Measurements from ENCODE around the gene GSK3B.

The GSK3B gene

DNA sequence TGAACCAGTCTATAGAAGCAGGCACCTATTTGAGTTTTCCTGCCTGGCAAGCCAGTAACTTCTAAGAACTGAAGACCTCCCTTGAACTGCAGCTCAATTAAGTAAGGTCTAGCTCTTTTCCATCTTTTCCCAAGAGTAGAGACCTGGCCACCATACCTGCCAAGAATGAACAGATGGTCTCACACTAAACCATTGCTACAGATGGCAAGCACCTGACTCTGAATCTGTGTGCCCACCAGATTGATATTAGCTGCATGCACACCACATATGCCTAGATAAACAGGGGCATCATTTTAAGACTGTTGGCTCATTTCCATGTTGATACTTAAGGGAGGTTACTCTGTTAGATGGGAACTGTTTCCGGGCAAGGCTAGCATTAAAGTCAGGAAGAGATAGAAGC is 34.8 kb upstream of the GSK3B start:
- Histone ChIP-seq H3K23ac (ENCODE audit: low read depth, low read length, poor library complexity) (no peak overlapping the region), H3K14ac (ENCODE audit: low read length) (no peak overlapping the region), H3K4me2 (ENCODE audit: insufficient read depth, low read length, poor library complexity, severe bottlenecking) (no peak overlapping the region), H3K18ac (ENCODE audit: low read length) (no peak overlapping the region), H4K91ac (ENCODE audit: low read depth, low read length, poor library complexity) (no peak overlapping the region), H3K27ac (replicated peaks; ENCODE audit: low read length) (no peak overlapping the region), H3K9ac (ENCODE audit: low read depth, low read length, poor library complexity) (no peak overlapping the region), H3K79me1 (ENCODE audit: low read depth, low read length) (no peaks in the 10 kb centered on the region), H4K8ac (ENCODE audit: low read depth, low read length) (no peak overlapping the region), H2BK15ac (ENCODE audit: low read length) (no peak overlapping the region), H3K9me3 (replicated peaks in 1 of 2; ENCODE audit: control insufficient read depth in 2 of 2, insufficient read depth in 1 of 2, low read depth in 1 of 2, low read length in 2 of 2) (no peaks in the 10 kb centered on the region), H2AK5ac (ENCODE audit: low read depth, low read length) (no peak overlapping the region), H2BK12ac (ENCODE audit: low read length) (no peak overlapping the region), H3K4me1 (ENCODE audit: control insufficient read depth in 2 of 2, insufficient read depth in 1 of 2, low read depth in 1 of 2, low read length in 2 of 2) (no peaks in the 10 kb centered on the region), H3K4ac (ENCODE audit: low read length) (no peak overlapping the region), H2BK120ac (ENCODE audit: low read depth, low read length) (no peak overlapping the region), H3K27me3 (ENCODE audit: control insufficient read depth in 3 of 3, insufficient read depth in 3 of 3, low read depth in 1 of 3, low read length in 3 of 3) (no peaks in the 10 kb centered on the region), H2BK5ac (ENCODE audit: low read length) (no peak overlapping the region), H2AFZ (ENCODE audit: low read length) (no peak overlapping the region), H3K4me3 (ENCODE audit: low read length in 2 of 2) (no peak overlapping the region), H3K36me3 (replicated peaks in 1 of 2; ENCODE audit: control insufficient read depth in 2 of 2, insufficient read depth in 2 of 2, low read length in 2 of 2) (no peaks in the 10 kb centered on the region)
- WGBS, 2 donors (ENCODE audit: extremely low coverage in 2 of 2, insufficient read length in 2 of 2, insufficient replicate concordance in 1 of 2): no CpG with 5 or more reads among the region's 1 CpG
- no peak for DNase-seq (ENCODE audit: low spot score)

DNA sequence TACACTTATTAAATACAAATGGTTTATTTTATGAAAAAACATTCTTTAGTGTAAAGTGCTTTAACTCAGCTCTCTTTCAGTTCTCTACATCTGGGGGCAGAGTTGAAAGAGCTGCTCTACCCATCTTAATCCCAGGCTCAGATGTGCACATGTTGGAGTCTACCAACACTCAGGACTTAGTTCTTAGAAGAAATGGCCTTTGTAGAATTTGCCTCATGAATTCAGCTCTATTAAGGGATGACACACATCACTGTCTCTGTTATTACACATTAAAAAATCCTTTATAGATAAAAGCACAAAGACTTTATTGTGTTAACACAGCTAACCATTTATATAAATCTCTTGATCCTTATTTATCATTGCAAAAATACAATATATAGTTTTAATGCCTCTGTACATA is 31.7 kb upstream of the GSK3B start:
- Histone ChIP-seq H3K79me1 (ENCODE audit: low read depth, low read length) (no peaks in the 10 kb centered on the region), H4K8ac (ENCODE audit: low read depth, low read length) (no peak overlapping the region), H2AFZ (ENCODE audit: low read length) (no peak overlapping the region), H3K14ac (ENCODE audit: low read length) (no peak overlapping the region), H3K4me2 (ENCODE audit: insufficient read depth, low read length, poor library complexity, severe bottlenecking) (no peak overlapping the region), H4K91ac (ENCODE audit: low read depth, low read length, poor library complexity) (no peak overlapping the region), H3K23ac (ENCODE audit: low read depth, low read length, poor library complexity) (no peak overlapping the region), H3K9me3 (replicated peaks in 1 of 2; ENCODE audit: control insufficient read depth in 2 of 2, insufficient read depth in 1 of 2, low read depth in 1 of 2, low read length in 2 of 2) (peaks cover 0 to 2% of the 10 kb centered on the region in 2 donors), H3K36me3 (replicated peaks in 1 of 2; ENCODE audit: control insufficient read depth in 2 of 2, insufficient read depth in 2 of 2, low read length in 2 of 2) (no peaks in the 10 kb centered on the region), H2BK12ac (ENCODE audit: low read length) (no peak overlapping the region), H3K18ac (ENCODE audit: low read length) (no peak overlapping the region), H2AK5ac (ENCODE audit: low read depth, low read length) (no peak overlapping the region), H3K9ac (ENCODE audit: low read depth, low read length, poor library complexity) (no peak overlapping the region), H3K4ac (ENCODE audit: low read length) (no peak overlapping the region), H3K27ac (replicated peaks; ENCODE audit: low read length) (no peak overlapping the region), H3K4me1 (ENCODE audit: control insufficient read depth in 2 of 2, insufficient read depth in 1 of 2, low read depth in 1 of 2, low read length in 2 of 2) (no peaks in the 10 kb centered on the region), H2BK5ac (ENCODE audit: low read length) (no peak overlapping the region), H3K4me3 (ENCODE audit: low read length in 2 of 2) (no peak overlapping the region), H2BK15ac (ENCODE audit: low read length) (no peak overlapping the region), H2BK120ac (ENCODE audit: low read depth, low read length) (no peak overlapping the region), H3K27me3 (ENCODE audit: control insufficient read depth in 3 of 3, insufficient read depth in 3 of 3, low read depth in 1 of 3, low read length in 3 of 3) (no peaks in the 10 kb centered on the region)
- no peak for DNase-seq (ENCODE audit: low spot score)

DNA sequence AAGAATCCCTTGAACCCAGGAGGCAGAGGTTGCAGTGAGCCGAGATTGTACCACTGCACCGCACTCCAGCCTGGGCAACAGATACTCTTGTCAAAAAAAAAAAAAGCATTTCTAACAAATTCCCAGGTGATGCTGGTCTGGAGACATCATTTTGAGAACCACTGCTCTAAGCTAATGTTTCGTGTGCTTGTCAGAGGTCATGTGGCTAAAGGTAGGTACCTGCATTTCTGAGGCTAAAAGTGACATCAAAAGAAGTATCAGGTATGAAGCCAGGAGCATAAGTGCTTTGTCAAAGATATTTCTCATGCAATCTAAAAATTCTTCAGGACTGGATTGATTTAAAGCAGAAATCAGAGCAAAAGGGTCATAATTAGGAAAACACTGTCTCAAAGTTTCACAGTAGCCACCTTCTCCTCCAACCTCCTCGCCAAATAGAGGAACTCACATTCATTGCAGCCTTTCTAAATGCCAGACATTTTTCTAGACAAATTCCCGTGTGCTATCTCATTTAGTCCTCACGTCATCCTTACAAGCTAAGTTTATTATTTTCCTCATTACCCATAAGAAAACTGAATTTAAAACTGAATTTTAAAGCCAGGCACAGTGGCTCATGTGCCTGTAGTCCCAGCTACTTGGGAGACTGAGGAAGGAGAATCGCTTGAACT is 25.7 kb upstream of the GSK3B start:
- no CpG with 5 or more reads among the region's 7 CpGs for WGBS, 2 donors (ENCODE audit: extremely low coverage in 2 of 2, insufficient read length in 2 of 2, insufficient replicate concordance in 1 of 2)
- no peak overlapping the region for H2AFZ ChIP-seq (ENCODE audit: low read length)
- no peak for DNase-seq (ENCODE audit: low spot score)

DNA sequence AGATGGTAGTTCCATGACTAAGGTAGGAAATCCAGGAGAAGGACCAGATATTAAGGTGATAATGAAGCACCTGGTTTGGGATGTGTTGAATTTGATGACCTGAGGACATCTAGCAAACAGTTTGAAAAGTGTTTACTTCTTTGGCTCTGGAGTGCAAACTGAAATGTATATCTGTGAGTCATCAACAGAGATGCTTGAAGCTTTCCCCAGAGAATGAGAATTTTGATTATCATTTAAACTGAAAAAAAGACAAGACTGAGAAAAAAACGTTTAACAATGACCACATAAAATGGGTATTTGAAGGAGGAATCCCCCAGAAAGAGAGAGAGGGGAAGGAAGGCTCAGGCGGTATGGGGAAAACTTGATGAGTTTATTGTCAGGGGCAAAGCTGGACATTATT is 20.7 kb upstream of the GSK3B start:
- H2BK12ac ChIP-seq (ENCODE audit: low read length): no peak overlapping the region
- H2BK15ac ChIP-seq (ENCODE audit: low read length): no peak overlapping the region
- H3K9ac ChIP-seq (ENCODE audit: low read depth, low read length, poor library complexity): no peak overlapping the region
- no peaks in the 10 kb centered on the region for H3K79me1 ChIP-seq (ENCODE audit: low read depth, low read length)
- no peak overlapping the region for H2AK5ac ChIP-seq (ENCODE audit: low read depth, low read length)
- no peak overlapping the region for H4K91ac ChIP-seq (ENCODE audit: low read depth, low read length, poor library complexity)
- no peaks in the 10 kb centered on the region for H3K27me3 ChIP-seq (ENCODE audit: control insufficient read depth in 3 of 3, insufficient read depth in 3 of 3, low read depth in 1 of 3, low read length in 3 of 3)
- no peak overlapping the region for H3K14ac ChIP-seq (ENCODE audit: low read length)
- H3K9me3 ChIP-seq (replicated peaks in 1 of 2; ENCODE audit: control insufficient read depth in 2 of 2, insufficient read depth in 1 of 2, low read depth in 1 of 2, low read length in 2 of 2): no peaks in the 10 kb centered on the region
- DNase-seq (ENCODE audit: low spot score): no peak
- no peaks in the 10 kb centered on the region for H3K36me3 ChIP-seq (replicated peaks in 1 of 2; ENCODE audit: control insufficient read depth in 2 of 2, insufficient read depth in 2 of 2, low read length in 2 of 2)
- no peak overlapping the region for H2BK5ac ChIP-seq (ENCODE audit: low read length)
- no peak overlapping the region for H3K27ac ChIP-seq (replicated peaks; ENCODE audit: low read length)
- H3K18ac ChIP-seq (ENCODE audit: low read length): no peak overlapping the region
- H3K23ac ChIP-seq (ENCODE audit: low read depth, low read length, poor library complexity): no peak overlapping the region
- no peak overlapping the region for H2BK120ac ChIP-seq (ENCODE audit: low read depth, low read length)
- H3K4me1 ChIP-seq (ENCODE audit: control insufficient read depth in 2 of 2, insufficient read depth in 1 of 2, low read depth in 1 of 2, low read length in 2 of 2): no peaks in the 10 kb centered on the region
- H3K4me3 ChIP-seq (ENCODE audit: low read length in 2 of 2): no peak overlapping the region
- H3K4ac ChIP-seq (ENCODE audit: low read length): no peak overlapping the region
- no peak overlapping the region for H2AFZ ChIP-seq (ENCODE audit: low read length)
- H4K8ac ChIP-seq (ENCODE audit: low read depth, low read length): no peak overlapping the region
- no peak overlapping the region for H3K4me2 ChIP-seq (ENCODE audit: insufficient read depth, low read length, poor library complexity, severe bottlenecking)
- no CpG with 5 or more reads among the region's 2 CpGs for WGBS, 2 donors (ENCODE audit: extremely low coverage in 2 of 2, insufficient read length in 2 of 2, insufficient replicate concordance in 1 of 2)

More for the DNA sequence above, 25.7 kb upstream of the GSK3B start:
- H3K79me1 ChIP-seq (ENCODE audit: low read depth, low read length): no peaks in the 10 kb centered on the region
- H3K4me1 ChIP-seq (ENCODE audit: control insufficient read depth in 2 of 2, insufficient read depth in 1 of 2, low read depth in 1 of 2, low read length in 2 of 2): no peaks in the 10 kb centered on the region
- H3K27me3 ChIP-seq (ENCODE audit: control insufficient read depth in 3 of 3, insufficient read depth in 3 of 3, low read depth in 1 of 3, low read length in 3 of 3): no peaks in the 10 kb centered on the region
- H3K36me3 ChIP-seq (replicated peaks in 1 of 2; ENCODE audit: control insufficient read depth in 2 of 2, insufficient read depth in 2 of 2, low read length in 2 of 2): no peaks in the 10 kb centered on the region
- no peak overlapping the region for H3K14ac ChIP-seq (ENCODE audit: low read length)
- no peak overlapping the region for H2BK5ac ChIP-seq (ENCODE audit: low read length)
- no peak overlapping the region for H3K4me2 ChIP-seq (ENCODE audit: insufficient read depth, low read length, poor library complexity, severe bottlenecking)
- H2BK12ac ChIP-seq (ENCODE audit: low read length): no peak overlapping the region
- no peak overlapping the region for H3K9ac ChIP-seq (ENCODE audit: low read depth, low read length, poor library complexity)
- H2AK5ac ChIP-seq (ENCODE audit: low read depth, low read length): no peak overlapping the region
- H3K4me3 ChIP-seq (ENCODE audit: low read length in 2 of 2): no peak overlapping the region
- no peak overlapping the region for H2BK120ac ChIP-seq (ENCODE audit: low read depth, low read length)
- no peak overlapping the region for H3K4ac ChIP-seq (ENCODE audit: low read length)
- no peak overlapping the region for H3K23ac ChIP-seq (ENCODE audit: low read depth, low read length, poor library complexity)
- H3K9me3 ChIP-seq (replicated peaks in 1 of 2; ENCODE audit: control insufficient read depth in 2 of 2, insufficient read depth in 1 of 2, low read depth in 1 of 2, low read length in 2 of 2): peaks cover 0 to 2% of the 10 kb centered on the region in 2 donors
- no peak overlapping the region for H3K27ac ChIP-seq (replicated peaks; ENCODE audit: low read length)
- H4K91ac ChIP-seq (ENCODE audit: low read depth, low read length, poor library complexity): no peak overlapping the region
- H2BK15ac ChIP-seq (ENCODE audit: low read length): no peak overlapping the region
- H3K18ac ChIP-seq (ENCODE audit: low read length): no peak overlapping the region
- H4K8ac ChIP-seq (ENCODE audit: low read depth, low read length): no peak overlapping the region
